ENCODE results near the gene EXOC3L1.

DNA sequence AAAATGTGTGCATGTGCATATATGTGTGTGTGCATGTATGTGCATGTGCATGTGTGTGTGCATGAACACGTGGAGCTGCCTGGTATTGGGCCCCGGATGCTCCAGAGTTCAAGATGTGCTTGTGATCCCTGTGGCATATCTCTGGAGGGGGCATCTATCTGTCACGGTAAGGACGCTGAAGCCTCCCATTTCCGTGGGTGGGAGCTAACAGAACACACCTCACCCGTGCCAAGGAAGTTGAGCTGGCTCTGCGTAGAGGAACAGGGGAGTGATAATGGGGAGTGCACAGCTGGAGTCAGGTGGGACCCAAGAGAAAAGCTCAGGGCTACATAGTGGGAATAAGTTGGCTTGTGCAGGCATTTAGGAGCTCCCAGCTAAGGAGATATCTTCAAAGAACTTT lies 21.7 kb upstream of the EXOC3L1 start:
- TF ChIP-seq, protein P1, sequence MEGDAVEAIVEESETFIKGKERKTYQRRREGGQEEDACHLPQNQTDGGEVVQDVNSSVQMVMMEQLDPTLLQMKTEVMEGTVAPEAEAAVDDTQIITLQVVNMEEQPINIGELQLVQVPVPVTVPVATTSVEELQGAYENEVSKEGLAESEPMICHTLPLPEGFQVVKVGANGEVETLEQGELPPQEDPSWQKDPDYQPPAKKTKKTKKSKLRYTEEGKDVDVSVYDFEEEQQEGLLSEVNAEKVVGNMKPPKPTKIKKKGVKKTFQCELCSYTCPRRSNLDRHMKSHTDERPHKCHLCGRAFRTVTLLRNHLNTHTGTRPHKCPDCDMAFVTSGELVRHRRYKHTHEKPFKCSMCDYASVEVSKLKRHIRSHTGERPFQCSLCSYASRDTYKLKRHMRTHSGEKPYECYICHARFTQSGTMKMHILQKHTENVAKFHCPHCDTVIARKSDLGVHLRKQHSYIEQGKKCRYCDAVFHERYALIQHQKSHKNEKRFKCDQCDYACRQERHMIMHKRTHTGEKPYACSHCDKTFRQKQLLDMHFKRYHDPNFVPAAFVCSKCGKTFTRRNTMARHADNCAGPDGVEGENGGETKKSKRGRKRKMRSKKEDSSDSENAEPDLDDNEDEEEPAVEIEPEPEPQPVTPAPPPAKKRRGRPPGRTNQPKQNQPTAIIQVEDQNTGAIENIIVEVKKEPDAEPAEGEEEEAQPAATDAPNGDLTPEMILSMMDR (conservative IDR thresholded peaks at IDR 0.05 in 1 of 2, IDR thresholded peaks at IDR 0.05 in 1 of 2; ENCODE audit: low read depth in 1 of 2, low read length in 2 of 2) = no peak
- no peak for TF ChIP-seq EZH2 (IDR thresholded peaks at IDR 0.05; ENCODE audit: low read length, missing control alignments)

Data from fibroblast of lung (primary cell).